ENCODE results near the gene DNM1.

DNM1 gene

DNA sequence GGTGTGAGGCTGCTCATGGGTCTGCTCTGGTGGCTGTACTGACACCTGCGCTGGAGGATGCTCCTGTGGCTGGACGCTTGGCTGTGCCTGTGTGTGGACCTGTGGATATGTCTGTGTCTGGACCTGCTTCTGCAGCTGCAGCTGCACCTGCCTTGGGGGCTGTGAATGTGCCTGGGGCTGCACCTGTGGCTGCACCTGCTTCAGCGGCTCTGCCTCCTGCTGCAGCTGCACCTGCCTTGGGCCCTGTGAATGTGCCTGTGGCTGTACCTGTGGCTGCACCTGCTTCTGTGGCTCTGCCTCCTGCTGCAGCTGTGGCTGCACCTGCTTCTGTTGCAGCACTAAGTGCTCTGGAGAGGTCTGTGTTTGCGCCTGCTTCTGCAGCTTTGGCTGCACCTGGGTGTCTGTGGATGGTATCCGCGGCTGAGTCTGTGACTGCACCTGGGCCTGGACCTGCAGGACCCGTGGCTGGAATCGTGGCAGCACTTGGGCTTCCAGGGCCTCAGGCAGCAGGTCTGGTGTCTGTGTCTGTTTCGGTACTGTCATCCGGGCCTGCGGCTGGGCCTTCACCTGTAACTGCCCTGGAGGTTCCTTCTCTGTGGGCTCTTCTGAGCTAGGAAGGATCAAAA lies 24.3 kb upstream of the DNM1 start:
- DNase-seq, result no peak

DNA sequence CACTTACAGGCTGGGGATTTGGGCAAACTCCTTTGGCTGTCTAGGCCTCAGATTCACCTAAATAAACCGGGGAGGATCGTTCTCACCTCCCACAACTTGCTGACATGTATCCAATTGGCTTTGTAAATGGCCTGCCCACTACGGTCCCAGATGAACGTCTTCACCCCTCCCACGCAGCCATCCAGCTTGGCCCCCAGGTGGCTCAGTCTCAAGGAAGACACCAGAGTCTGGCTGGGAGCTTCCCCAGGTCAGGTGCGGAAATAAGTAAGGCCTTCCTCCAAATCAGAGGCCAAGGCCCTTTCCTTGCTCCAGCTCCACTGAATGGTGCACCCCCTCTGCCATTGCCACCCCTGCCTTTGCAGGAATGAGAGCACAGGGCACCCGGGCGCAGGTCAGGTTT lies 23.2 kb upstream of the DNM1 start:
- DNase-seq, result no peak

DNA sequence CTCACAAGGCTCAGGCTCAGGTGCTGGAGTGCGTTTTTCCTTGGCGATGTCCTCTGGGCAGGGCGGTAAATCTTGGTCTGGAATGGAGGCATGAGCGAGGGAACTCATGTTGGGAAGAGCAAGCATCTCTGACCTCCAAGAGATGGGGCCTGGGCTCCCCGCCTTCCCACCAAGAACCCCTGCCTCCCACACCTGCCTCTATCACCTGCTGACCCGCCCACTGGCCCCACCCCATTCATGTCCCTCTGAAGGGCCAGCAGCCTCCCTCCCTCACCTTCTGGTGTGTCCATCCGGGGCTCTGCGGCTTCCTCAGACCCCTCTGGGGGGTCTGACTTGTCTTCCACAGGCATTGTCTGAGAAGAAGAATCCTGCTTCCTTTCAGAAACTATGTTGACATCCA lies 22.7 kb upstream of the DNM1 start:
- DNase-seq, result no peak

DNA sequence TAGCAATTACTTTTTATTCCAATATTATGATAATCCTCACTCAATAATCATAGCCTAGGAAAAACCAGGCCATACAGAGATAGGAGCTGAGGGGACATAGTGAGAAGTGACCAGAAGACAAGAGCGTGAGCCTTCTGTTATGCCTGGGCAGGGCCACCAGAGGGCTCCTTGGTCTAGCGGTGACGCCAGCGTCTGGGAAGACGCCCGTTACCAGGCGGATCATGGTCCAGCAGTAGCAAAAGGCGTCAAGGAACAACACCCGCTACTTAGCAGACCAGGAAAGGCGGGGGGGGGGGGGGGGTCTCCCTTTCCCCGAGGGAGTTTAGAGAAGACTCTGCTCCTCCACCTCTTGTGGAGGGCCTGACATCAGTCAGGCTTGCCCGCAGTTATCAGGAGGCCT lies 21.7 kb upstream of the DNM1 start:
- peak in 1 of 2 experiments; percentile 41 for DNase-seq

DNA sequence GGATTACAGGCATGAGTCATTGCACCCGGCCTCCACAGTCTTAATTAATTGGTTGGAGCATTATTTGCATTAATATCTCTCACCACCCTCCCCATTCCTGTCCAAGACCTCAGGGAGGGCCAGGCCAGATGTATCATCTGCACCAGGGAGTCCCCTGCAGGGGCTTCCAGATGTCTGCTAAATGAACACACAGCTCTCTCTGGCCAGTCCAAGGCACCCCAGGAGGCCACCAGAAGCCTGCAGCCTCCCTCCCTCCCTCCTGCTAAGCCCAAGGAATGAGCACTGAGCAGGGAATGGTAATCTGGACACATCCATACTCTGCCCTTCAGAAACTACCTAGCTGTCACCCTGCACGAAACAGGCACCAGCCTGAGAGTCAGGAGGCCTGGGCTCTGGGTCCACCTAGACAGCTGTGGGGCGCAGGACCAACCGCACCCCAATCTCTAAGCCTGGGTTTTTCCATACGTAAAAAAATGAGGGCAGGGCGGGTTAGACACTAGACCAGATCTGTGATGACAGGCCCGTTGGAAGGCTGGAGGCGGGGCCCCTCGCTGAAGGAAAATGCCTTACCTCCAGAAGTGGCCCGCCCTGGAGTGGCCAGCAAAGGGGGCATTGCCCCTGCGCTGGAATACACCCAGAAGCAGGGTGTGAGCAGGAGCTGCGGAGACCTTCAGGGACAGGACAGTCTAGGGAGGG lies 20.1 kb upstream of the DNM1 start:
- DNase-seq, result no peak

DNA sequence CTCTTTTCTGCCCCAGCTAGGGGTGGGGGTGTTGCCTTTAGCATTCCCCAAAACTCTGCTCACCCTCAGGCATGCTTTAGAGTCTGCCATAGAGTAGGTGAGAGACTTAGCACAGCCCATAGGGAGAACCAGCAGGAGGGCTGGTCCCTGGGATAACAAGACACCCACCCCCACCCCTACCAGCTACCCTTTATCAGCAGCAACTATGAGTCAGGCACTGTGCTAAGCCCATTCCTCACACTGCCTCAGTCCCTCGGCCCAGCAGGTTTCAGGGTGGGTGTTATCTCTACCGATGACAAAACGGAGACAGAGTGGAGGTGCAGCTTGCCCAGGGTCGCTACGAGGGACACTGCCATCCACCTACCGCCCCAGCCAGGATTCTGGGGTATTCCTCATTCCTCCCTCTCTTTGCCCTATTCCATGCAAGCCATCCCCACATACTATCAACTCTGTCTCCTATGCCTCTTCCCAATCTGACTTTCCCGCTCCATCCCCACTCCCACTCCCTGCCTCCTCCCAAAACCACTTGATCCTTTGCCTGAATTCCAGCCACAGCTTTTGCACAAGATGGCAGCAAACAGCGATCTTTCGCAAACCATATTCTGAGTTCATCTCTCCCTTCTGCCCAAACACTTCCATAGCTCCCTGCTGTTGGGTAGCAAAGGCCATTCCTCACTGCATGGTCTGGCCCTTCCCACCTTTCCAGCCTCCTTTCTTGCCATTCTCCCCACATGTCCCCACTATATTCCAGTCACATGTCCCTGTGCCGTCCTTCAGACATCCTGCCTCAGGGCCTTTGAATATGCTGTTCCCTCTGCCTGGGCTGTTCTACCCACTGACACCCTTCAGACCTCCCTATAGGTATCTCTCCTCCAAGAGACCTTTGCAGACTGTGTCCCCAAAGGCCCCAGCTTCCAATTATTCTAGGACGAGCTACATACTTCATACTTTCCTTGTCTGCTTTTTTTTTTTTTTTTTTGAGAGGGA lies 16.9 kb upstream of the DNM1 start:
- no peak for DNase-seq

DNA sequence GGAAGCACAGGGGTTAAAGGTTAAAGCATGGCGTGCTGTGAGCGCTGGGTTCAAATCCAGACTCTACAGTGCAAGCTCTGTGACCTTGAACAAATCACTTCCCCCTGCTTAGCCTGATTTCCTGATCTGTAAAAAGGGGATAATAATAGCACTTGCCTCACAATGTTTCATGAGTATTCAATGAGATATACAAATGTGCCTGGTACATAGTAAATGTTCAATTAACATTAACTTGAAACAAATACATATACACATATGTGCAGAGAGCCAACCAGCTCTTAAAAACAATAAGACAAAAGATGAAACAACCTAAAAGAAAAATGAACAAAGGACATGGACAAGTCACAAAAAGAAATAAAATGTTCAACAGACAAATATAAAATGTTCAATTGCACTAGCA lies 15.8 kb upstream of the DNM1 start:
- DNase-seq, result no peak

DNA sequence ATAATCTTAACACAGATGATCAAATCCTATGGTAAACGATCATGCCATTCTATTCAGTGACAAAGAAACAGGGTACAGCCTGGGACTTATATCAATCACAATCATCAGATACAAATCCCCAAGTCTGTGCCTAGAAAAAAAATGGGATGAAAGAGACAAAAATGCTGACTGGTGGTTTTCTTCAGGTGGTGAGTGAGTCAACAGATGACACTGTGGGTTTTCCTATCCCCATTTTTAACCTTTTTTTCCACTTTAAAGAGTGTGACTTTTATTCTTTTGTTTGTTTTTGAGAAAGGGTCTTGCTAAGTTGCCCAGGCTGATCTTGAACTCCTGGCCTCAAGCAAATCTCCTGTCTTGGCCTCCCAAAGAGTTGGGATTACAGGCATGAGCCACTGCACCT lies 15.0 kb upstream of the DNM1 start:
- no peak for DNase-seq

DNA sequence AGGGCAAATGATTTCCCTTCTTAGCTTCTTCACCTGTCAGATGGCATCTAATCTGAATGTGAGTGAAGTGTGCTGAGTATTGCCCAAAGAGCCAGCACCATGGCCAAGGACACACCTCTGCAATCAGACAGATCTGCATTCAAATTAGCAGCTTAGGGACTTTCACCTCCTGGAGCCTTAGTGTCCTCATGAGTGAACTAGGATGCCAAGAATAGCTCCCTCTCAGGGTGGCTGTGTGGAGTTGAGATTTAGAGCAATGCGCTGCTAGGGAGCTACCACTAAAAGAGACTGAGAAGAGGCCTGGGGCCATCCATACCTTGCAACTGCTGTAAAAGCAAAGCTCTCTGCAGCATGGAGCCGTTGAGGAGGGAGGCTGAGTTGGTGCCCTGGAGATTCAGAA lies 13.2 kb upstream of the DNM1 start:
- peak in 1 of 2 experiments; percentile 12 for DNase-seq

DNA sequence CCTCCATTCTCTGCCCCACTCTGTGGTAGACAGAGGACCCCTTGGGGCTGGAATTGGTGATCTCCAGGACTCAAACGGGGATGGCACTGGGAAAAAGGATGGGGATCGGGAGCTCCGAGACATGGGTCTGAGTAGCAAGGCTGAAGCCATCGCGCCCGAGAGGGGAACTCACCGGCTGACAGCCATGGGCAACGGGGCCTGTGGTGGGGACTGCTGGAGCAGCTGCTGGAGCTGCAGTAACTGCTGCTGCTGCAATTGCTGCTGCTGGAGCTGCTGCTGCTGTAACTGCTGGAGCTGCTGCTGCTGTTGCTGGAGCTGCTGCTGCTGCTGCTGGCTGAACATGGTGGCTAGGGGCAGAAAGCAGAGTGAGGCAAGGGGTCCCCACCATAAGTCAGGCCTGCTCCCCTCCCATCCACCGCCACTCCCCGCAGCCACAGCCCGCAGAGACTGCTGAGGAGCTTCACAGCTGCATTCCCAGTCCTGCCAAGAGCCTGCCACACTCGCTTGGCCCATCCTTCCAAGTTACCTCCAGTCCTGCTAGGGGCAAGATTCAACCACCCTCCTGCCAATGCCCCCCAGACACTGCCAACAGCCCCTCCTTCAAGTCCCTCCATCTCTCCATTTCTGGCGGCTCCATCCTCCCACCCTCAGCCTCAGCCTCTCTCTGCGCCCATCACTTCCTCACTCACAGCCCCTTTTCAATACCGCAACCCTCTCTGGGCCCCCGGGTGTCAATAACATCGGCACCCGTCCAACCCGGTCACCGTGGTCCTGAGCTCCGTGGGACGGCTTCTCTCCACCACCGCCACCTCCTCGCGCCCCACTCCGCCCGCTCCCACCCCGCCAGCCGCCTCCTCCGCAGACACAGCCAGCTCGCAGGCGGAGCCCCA lies 12.4 kb upstream of the DNM1 start:
- peak in 1 of 2 experiments; percentile 10 for DNase-seq

DNA sequence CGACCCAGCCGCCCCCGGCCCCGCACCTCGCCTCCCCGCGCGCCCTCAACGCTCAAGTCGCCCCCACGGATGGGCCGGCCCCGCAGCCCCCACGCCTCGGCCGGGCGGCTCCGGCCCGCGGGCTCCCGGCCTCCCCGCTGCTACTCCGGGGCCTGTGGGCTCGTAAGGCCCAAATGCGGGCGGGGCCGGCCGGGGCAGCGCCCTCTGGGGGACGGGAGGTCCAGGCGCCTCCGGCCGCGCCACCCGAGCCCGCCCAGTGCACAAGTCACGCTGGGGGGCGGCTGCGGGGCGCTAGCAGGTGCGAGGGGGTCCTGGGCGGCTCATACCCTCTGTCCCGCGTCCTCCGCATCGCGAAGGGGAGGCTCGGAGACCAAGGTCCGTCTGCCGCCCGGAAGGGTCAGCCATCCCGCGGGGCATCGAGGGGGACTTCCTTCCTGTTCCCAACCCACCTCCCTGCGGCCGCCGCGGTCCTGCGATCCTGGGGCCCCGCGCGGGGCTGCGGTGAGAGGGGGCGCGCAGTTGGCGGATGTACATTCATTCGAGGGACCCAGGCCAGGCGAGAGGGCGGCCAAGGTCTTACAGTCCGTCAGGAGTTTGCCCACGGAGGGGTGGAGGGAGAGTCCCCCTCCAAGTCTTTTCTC lies 11.7 kb upstream of the DNM1 start, which contains the start of gene CIZ1:
Gene CIZ1 (minus strand): TSS at position 167 of the 641 bp plus-strand sequence. CDS start 715 bp downstream, outside the sequence.
- DNase-seq, result peak in 1 of 2 experiments; percentile 77

DNA sequence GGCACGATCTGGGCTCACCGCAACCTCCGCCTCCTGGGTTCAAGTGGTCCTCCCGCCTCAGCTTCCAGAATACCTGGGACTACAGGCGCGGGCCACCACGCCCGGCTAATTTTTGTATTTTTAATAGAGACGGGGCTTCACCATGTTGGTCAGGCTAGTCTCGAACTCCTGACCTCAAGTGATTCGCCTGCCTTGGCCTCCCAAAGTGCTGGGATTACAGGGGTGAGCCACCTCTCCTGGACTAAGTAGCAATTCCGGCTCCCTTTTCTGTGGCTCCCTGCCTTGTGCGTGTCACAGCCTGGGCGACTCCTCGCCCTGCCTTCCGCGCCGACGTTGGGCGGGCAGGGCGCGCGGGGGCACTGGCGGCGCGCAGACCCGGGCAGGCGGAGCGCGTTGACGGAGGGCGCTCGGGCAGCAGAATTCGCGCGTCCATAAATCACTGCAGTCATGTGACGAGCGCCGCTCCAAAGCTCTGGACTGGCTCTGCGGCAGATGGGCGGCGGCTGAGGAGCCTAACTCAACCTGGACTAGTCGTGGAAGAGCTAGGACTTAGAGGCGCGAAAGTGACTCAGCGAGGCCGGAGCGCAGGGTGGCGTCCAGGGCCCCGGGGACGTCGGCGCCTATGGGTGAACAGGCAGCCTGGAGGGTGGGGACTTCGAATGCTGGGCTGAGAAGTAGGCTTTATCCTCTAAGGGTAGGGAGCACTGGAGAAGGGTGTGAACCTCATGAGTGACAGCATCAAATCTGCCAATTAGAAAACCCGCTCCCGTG lies 10.4 kb upstream of the DNM1 start:
- peak; percentile 61 to 88 for DNase-seq

DNA sequence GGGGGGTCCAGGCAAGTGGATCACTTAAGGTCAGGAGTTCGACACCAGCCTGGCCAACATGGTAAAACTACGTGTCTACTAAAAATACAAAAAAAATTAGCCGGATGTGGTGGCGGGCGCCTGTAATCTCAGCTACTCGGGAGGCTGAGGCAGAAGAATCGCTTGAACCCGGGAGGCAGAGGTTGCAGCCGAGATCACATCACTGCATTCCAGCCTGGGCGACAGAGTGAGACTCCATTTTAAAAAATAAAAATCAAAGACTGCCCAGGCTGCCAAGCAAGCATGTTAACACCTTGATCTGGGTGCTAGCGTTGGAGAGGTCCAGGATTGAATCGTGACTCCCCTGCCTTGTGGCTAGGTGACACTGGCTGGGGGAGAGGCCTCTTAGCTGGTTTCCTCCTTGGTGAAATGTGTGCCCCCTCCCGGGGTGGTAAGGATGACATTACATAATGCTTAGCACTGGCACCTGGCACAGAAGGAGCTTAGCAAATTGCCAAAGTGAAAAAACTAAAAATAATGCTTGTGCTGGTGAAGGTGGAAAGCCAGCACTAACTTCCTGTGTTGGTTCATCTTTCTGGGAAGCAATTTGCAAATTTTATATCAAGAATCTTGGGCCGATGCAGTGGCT lies 9.6 kb upstream of the DNM1 start:
- no peak for DNase-seq

DNA sequence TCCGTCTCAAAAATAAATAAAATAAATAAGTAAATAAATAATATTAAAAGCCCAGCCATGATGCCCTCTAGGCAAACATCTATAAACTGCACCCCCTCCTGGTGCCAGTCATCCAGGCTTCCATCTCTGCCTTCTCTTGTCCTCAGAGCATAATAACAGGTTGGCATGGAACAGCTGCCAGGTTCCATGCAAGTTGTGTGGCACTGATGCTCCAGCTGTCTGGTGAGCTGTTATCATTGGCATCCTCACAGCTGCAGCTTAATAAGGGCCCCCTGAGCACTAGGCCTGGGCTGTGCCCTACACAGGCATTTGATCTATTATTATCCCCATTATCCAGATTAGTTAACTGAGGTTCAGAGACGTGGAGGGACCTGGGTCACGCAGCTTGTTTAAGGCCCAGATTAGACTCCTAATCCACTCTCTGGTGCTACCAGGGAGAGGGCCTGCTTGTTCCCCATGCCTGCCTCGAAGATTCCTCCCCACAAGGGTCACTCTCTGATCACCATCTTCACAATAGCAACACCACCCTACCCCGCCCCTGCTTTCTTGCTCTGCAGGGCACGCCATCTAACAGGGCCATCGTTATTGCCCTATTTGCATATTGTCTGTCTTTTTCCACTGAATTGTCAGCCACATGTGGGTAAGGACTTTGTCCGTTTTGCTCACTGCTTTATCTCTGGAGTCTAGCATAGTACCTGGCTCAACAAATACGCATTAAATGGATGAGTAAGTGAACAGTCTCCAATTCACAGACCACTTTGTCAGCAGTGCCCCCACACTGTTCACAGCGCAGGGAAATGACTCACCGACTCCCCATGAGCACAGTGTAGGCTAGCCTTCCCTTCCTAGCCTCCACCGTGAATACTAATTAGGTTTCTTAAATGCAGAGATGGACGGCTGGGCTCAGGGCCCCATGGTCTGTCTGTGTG lies 1.5 kb upstream of the DNM1 start:
- DNase-seq, result peak in 1 of 2 experiments; percentile 14

DNA sequence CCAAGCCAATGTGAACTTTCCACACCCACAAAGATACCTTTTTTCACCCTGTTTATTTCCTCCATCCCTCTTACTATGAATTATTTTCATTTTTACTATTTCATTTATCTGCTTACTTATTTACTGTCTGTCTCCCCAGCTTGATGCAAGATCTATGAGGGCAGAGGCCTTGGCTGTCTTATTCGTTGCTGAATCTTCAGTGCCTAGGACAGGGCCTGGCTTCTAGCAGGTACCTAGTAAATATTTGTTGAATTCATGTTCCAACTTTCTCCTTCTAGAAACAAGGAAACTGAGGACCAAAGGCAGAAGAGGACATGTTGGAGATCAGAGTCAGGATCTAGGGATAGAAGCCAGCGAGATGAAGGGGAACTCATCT lies 543 bp upstream of the DNM1 start:
- DNase-seq, result no peak

DNA sequence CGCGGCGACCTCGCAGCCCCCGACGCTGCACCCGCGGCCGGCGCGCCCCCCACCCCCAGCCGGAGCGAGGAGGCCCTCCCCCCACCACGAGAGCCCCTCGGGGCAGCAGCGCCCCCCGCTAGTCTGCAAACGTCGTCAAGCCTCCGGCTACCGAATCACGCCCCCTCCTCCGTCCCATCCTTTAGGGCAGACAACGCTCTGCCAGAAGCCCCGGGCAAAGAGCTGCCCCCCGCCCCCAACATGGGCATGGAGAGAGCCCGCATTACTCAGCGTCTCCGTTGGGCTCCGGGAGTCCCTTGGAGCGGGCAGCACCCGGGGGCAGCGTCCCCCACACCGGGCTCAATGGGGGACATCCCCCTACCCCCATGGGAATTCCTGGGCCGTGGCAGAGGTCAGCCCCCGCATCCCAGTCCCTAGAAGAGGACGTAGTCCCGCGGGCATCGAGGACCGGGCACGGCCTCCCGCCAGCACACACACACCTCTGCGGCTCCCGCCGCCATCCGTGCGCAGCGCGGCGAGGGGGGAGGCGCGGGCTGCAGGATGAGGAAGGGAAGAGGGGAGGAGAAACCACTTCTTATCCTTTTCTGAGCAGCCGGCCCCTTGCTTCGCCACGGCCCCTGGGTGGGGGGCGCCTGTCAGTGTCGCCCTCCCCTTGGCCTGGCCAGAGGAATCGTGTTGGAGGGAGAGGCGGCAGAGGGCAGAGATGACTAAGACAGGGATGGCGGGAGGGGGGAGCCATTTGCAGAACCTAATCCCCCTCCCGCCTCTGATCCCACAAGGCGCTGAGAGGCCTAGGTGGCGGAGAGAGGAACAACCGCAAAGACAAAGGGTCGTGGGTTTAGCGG lies 750 bp downstream of the DNM1 start:
- DNase-seq, result peak in 1 of 2 experiments; percentile 71

DNA sequence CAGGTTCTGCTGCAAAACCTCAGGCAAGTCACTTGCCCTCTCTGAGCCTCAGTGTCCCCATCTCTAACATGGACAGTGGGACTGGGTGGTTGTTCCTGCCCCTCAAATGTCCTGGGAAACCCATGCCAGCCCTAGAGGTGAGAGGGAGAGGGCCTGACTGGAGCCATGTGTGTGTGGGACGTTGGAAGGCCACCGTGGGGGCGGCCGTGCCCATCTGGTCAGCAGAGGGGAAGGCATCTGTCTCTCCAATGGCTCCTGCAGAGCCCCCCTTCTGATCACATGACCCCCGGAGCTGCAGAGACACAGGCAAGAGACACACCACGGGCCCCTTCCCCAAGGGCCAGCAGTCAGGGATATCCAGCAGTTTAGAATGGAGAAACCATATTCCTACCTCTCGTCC lies 1.7 kb downstream of the DNM1 start:
- no peak for DNase-seq

DNA sequence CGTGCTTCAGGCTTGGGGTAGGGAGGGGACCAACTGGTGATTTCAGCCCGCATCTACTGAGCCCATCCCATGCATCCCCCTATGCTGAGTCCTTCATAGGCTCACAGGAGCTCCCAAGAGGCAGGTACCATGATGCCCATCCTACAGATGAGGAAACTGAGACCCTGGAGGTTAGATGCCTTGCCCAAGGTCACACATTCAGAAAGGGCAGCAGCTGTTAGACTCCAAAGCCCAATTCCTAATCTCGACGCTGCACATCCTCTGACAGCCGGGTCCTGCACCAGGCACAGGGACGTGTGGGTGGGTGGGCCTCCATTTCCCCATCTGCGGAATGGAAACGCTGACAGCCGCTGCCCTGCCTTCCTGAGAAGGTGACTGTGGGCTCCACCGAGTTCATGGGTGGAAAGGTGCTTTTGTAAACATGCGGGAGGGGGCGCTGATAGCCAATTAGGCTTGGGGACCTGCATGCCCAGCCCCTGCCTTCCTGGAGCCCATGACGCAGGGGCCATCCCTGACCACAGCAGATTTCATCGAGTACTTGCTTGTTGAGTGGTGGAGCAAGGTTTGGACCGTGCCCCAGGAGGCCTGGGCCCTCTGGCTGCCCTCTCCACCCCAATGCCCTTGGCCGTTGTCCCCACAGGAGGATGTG lies 2.2 kb downstream of the DNM1 start:
- DNase-seq, result no peak
